Gastrocnemius medialis (tissue), 4 donors: ENCODE data around the gene NSRP1. TPM values are rescaled to one million over a fixed set of nuclear protein-coding genes. Genes with fewer than 3 reads are reported as not detected.

Experiments used
- ATAC-seq, 2 donors: fragments of 150-250 bp; one replicate each; pipeline ENCODE4 v1.9.1; 2016
- DNase-seq, 2 donors: peaks; one replicate each; pipeline ENCODE4 v3.0.0-alpha.2; 2019
- H3K27ac ChIP-seq, 4 donors: fragments of 200-600 bp; sonication (generic); 1 replicate in 1 of 4; 2 replicates in 3 of 4; pipeline ENCODE4 v1.5.1; 2016 to 2018; ENCODE audit warnings: mild to moderate bottlenecking in 2 of 4, moderate library complexity in 1 of 4
- H3K27me3 ChIP-seq, 3 donors: fragments of 200-600 bp; sonication (generic) in 2 of 3; 1 replicate in 1 of 3; 2 replicates in 2 of 3; pipeline versions ENCODE4 v1.5.1 to v1.6.0; 2016 to 2019; ENCODE audit warnings: mild to moderate bottlenecking in 1 of 3, moderate library complexity in 1 of 3
- H3K36me3 ChIP-seq, 2 donors: fragments of 200-600 bp; sonication (generic) in 1 of 2; one replicate each; pipeline ENCODE4 v1.5.1; 2017 to 2018
- H3K4me1 ChIP-seq, 2 donors: fragments of 200-600 bp; sonication (generic) in 1 of 2; one replicate each; pipeline ENCODE4 v1.5.1; 2016 to 2017; ENCODE audit warnings: mild to moderate bottlenecking in 2 of 2
- H3K4me3 ChIP-seq, 4 donors: fragments of 200-600 bp; sonication (generic) in 3 of 4; 1 replicate in 1 of 4; 2 replicates in 3 of 4; pipeline ENCODE4 v1.5.1; 2016 to 2019; ENCODE audit warnings: mild to moderate bottlenecking in 2 of 4
- H3K9me3 ChIP-seq, 3 donors: fragments of 200-600 bp; sonication (generic) in 2 of 3; 1 replicate in 1 of 3; 2 replicates in 2 of 3; pipeline ENCODE4 v1.5.1; 2016 to 2019
- CTCF ChIP-seq, 5 experiments: fragments of 450-650 bp in 3 of 5; fragments of 200-600 bp in 2 of 5; sonication (generic) in 2 of 5; IDR thresholded peaks in 4 of 5; conservative IDR thresholded peaks in 1 of 5; 1 replicate in 4 of 5; 2 replicates in 1 of 5; pipeline ENCODE4 v1.5.1; 2016 to 2019; ENCODE audit warnings: antibody characterized with exemption in 5 of 5, mild to moderate bottlenecking in 3 of 5, moderate library complexity in 3 of 5
- POLR2A ChIP-seq, 2 donors: fragments of 450-650 bp; IDR thresholded peaks; one replicate each; pipeline ENCODE4 v1.6.1; 2017; ENCODE audit warnings: antibody characterized with exemption in 2 of 2, mild to moderate bottlenecking in 2 of 2, moderate library complexity in 2 of 2
- in situ Hi-C, 4 donors: fragments of 200-750 bp; cut with MboI; loops; one replicate each; pipeline versions ENCODE4 v1.15.0 to v1.8.0; 2017; ENCODE audit warnings: low sequenced_read_pairs in 4 of 4
- intact Hi-C: fragments of 100-400 bp; cut with DNase I; formaldehyde crosslinking; loops from one replicate; pipeline ENCODE4 v1.15.1; 2023; ENCODE audit warnings: low total_unique reads
- total RNA-seq, 4 donors: library from RNA; depleted of rRNA; stranded (reverse); fragments of >200 nt; gene quantifications; one replicate each; pipeline versions ENCODE4 v1.1.0 to v1.2.3, GENCODE V29; 2016

NSRP1 gene
- total RNA-seq, 4 donors from 2014 or later: 7.4 to 13.3 (median 11.0) TPM

GRCh38 chr17:30176855-30177254 lies 60.2 kb downstream of the NSRP1 start:
- no peak overlapping the region for H3K4me3 ChIP-seq
- no peak for ATAC-seq
- DNase-seq: no peak
- no peak overlapping the region for H3K27ac ChIP-seq
- TF ChIP-seq POLR2A (IDR thresholded peaks at IDR 0.05): no peak
- TF ChIP-seq CTCF (IDR thresholded peaks at IDR 0.05 in 4 of 5, conservative IDR thresholded peaks at IDR 0.05 in 1 of 5): no peak
- H3K36me3 ChIP-seq: peaks cover 0 to 64% of the 10 kb centered on the region in 2 donors
- no peaks in the 10 kb centered on the region for H3K27me3 ChIP-seq
- in situ Hi-C loops (no loop called here), intact Hi-C loops (no loop called here)
- H3K9me3 ChIP-seq: no peaks in the 10 kb centered on the region
- no peaks in the 10 kb centered on the region for H3K4me1 ChIP-seq

- H3K4me1 ChIP-seq: no peaks in the 10 kb centered on the region
- H3K27me3 ChIP-seq: no peaks in the 10 kb centered on the region
- ATAC-seq (no peak), DNase-seq (no peak)
- intact Hi-C loops (no loop called here), in situ Hi-C loops (no loop called here)
- peaks cover 5 to 52% of the 10 kb centered on the region in 2 donors for H3K36me3 ChIP-seq
- no peaks in the 10 kb centered on the region for H3K9me3 ChIP-seq
- H3K4me3 ChIP-seq: no peak overlapping the region
- TF ChIP-seq POLR2A (IDR thresholded peaks at IDR 0.05) (no peak), CTCF (IDR thresholded peaks at IDR 0.05 in 4 of 5, conservative IDR thresholded peaks at IDR 0.05 in 1 of 5) (no peak)
- H3K27ac ChIP-seq: no peak overlapping the region
Measured at GRCh38 chr17:30186761-30187160, 70.1 kb downstream of the NSRP1 start.

- TF ChIP-seq POLR2A (IDR thresholded peaks at IDR 0.05) (no peak), CTCF (IDR thresholded peaks at IDR 0.05 in 4 of 5, conservative IDR thresholded peaks at IDR 0.05 in 1 of 5) (no peak)
- H3K9me3 ChIP-seq: no peaks in the 10 kb centered on the region
- no peaks in the 10 kb centered on the region for H3K27me3 ChIP-seq
- no peak overlapping the region for H3K27ac ChIP-seq
- in situ Hi-C loops (no loop called here), intact Hi-C loops (no loop called here)
- ATAC-seq (no peak), DNase-seq (no peak)
- no peak overlapping the region for H3K4me3 ChIP-seq
- no peaks in the 10 kb centered on the region for H3K4me1 ChIP-seq
- H3K36me3 ChIP-seq: peaks cover 2 to 46% of the 10 kb centered on the region in 2 donors
Measured at GRCh38 chr17:30187573-30187972, 71.0 kb downstream of the NSRP1 start.

GRCh38 chr17:30188211-30188939 lies 71.8 kb downstream of the NSRP1 start:
- in situ Hi-C loops: no loop called here

More at GRCh38 chr17:30188211-30188939, 71.8 kb downstream of the NSRP1 start:
- Histone ChIP-seq H3K4me3 (no peak overlapping the region), H3K9me3 (no peaks in the 10 kb centered on the region), H3K4me1 (no peaks in the 10 kb centered on the region), H3K27me3 (no peaks in the 10 kb centered on the region), H3K27ac (no peak overlapping the region), H3K36me3 (peaks cover 2 to 39% of the 10 kb centered on the region in 2 donors)
- intact Hi-C loops: no loop called here
- no peak for TF ChIP-seq POLR2A (IDR thresholded peaks at IDR 0.05)
- no peak for TF ChIP-seq CTCF (IDR thresholded peaks at IDR 0.05 in 4 of 5, conservative IDR thresholded peaks at IDR 0.05 in 1 of 5)
- DNase-seq (no peak), ATAC-seq (no peak)
